Mesendoderm (in vitro differentiated cells): ENCODE results near the gene GBX2.

Experiments
- DNase-seq: peaks from one replicate; pipeline ENCODE4 v3.0.0; 2013
- H2AK5ac ChIP-seq: 2 replicates; pipeline ENCODE4 v1.6.1; 2013; ENCODE audit warnings: low read length, inconsistent platforms
- H2BK120ac ChIP-seq: 2 replicates; pipeline ENCODE4 v1.6.1; 2013; ENCODE audit warnings: low read depth, mild to moderate bottlenecking, low read length, moderate library complexity, mixed read lengths
- H2BK15ac ChIP-seq: replicated peaks from 2 replicates; pipeline ENCODE4 v1.6.1; 2013; ENCODE audit warnings: low read depth, mild to moderate bottlenecking, moderate library complexity
- H2BK5ac ChIP-seq: 2 replicates; pipeline ENCODE4 v1.6.1; 2013; ENCODE audit warnings: low read length, inconsistent platforms
- H3K18ac ChIP-seq: 2 replicates; pipeline ENCODE4 v1.6.1; 2013; ENCODE audit warnings: mild to moderate bottlenecking, low read length, mixed read lengths
- H3K23ac ChIP-seq: one replicate; pipeline ENCODE4 v1.6.1; 2013; ENCODE audit warnings: low read length
- H3K27ac ChIP-seq: 2 replicates; pipeline ENCODE4 v1.5.1; 2013; ENCODE audit warnings: low read depth, mild to moderate bottlenecking, inconsistent platforms, low read length, moderate library complexity
- H3K27me3 ChIP-seq: 2 replicates; pipeline ENCODE4 v1.6.1; 2013; ENCODE audit warnings: low read length, control low read depth, mild to moderate bottlenecking, inconsistent platforms; ENCODE audit not compliant: insufficient read depth, poor library complexity
- H3K36me3 ChIP-seq: 2 replicates; pipeline ENCODE4 v1.6.1; 2013; ENCODE audit warnings: low read length, inconsistent platforms; ENCODE audit not compliant: control insufficient read depth, insufficient read depth
- H3K4ac ChIP-seq: one replicate; pipeline ENCODE4 v1.6.1; 2013; ENCODE audit warnings: low read depth, mild to moderate bottlenecking, low read length, moderate library complexity
- H3K4me1 ChIP-seq: 2 replicates; pipeline ENCODE4 v1.6.1; 2013; ENCODE audit warnings: low read depth, low read length, inconsistent platforms; ENCODE audit not compliant: control insufficient read depth
- H3K4me2 ChIP-seq: 2 replicates; pipeline ENCODE4 v1.6.1; 2013; ENCODE audit warnings: low read length
- H3K4me3 ChIP-seq: 2 replicates; pipeline ENCODE4 v1.5.1; 2013; ENCODE audit warnings: mild to moderate bottlenecking, low read length
- H3K56ac ChIP-seq: one replicate; pipeline ENCODE4 v1.6.1; 2013; ENCODE audit warnings: low read length
- H3K79me1 ChIP-seq: 2 replicates; pipeline ENCODE4 v1.6.1; 2013; ENCODE audit warnings: low read length, inconsistent platforms
- H3K79me2 ChIP-seq: 2 replicates; pipeline ENCODE4 v1.6.1; 2013; ENCODE audit warnings: mild to moderate bottlenecking, low read length; ENCODE audit not compliant: control insufficient read depth, insufficient read depth
- H3K9ac ChIP-seq: 2 replicates; pipeline ENCODE4 v1.6.1; 2013; ENCODE audit warnings: low read length, inconsistent platforms
- H4K5ac ChIP-seq: one replicate; pipeline ENCODE4 v1.6.1; 2013; ENCODE audit warnings: low read length
- H4K8ac ChIP-seq: one replicate; pipeline ENCODE4 v1.6.1; 2013; ENCODE audit warnings: low read depth, mild to moderate bottlenecking, control low read depth, low read length, moderate library complexity
- WGBS: extraction: QIAGEN DNeasy Blood & Tissue Kit; methylation state at CpG from one replicate; pipeline ENCODE4 v1.1.7; 2013; ENCODE audit warnings: low lambda C conversion rate, missing lambda C conversion rate; ENCODE audit not compliant: insufficient coverage; ENCODE audit errors: extremely low coverage; 5-methylcytosine and 5-hydroxymethylcytosine counted together

GBX2 gene

DNA sequence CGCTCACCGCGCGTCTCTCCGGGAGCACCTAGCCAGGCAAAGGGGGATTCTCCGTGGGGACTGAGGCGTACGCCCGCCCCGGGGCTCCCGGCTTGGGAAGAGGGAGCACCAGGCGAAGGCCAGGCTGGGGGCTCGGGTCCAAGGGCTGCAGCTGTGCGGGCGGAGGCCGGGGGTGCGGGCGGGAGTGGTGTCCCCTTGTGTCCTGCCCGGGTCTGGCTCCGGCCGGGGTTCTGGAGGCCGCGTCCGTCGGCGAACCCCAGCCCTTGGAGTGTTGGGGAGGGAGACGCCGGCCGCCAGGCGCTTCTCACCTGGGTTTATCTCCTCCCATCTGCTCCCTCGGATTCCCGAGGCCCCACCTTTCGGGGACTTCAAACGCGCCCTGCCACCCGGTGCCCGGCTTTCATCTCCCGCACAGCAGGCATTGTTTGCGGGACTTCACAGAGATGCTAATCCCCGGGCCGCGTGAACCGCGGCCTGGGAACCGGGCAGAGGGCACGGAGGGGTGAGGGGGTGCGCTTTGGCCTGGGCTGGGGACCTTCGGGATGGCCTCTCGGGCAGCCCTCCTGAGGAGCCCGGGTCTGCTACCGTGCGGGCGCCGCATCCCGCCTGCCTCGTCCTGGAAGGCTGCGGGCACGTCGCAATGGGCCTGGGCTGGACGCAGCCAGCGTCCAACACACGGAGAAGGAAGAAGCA, 5.0 kb upstream of the GBX2 start:
- Histone ChIP-seq H3K4me3 (no peak overlapping the region), H4K8ac (no peak overlapping the region), H3K4me2 (no peak overlapping the region), H3K23ac (no peak overlapping the region), H3K27me3 (peaks cover 72% of the 10 kb centered on the region), H2AK5ac (no peak overlapping the region), H3K79me2 (no peaks in the 10 kb centered on the region), H3K9ac (no peak overlapping the region), H2BK120ac (no peak overlapping the region), H2BK15ac (no peak overlapping the region), H3K36me3 (no peaks in the 10 kb centered on the region), H3K79me1 (no peaks in the 10 kb centered on the region), H3K18ac (no peak overlapping the region), H3K4me1 (peaks cover 6% of the 10 kb centered on the region), H3K27ac (no peak overlapping the region), H3K56ac (no peak overlapping the region), H4K5ac (no peak overlapping the region), H3K4ac (no peak overlapping the region), H2BK5ac (no peak overlapping the region)
- WGBS, result no CpG with 5 or more reads among the region's 62 CpGs
- no peak for DNase-seq

DNA sequence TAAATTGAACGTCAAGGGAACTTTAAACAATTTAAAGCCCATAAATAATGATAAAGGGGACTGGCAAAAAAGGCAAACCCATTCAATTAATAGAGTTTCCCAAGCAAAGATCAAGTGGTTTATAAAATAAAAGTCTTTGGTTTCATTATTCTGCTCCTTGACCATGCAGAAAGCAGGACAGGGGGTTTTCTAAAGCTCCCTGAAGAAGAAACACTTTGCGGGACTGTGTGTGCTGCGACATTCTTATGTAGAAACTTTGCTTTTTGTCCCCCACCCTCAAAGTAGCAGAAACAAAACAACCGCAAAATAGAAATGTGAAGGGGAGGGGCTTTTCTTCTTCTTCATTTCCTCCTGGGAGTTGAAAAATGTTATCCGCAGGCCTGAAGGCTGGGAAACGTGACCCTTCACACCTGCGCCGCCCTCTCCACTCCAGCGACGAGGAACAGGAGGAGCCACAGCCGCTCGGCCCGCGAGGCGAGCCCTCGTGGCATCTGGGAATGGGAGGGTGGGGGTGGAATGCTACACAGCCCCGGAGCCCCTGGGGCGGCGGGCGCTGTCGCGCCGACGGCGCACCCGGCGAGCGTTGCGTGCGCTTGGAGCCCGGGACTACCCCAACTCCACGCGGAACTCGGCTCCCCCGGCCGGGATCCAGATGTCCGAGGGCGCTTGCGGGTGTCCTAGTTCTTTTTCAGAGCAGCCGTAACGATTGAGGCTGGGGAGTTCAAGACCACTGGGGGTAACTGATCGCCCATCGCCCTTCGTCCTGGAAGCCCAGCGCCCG, 4.3 kb upstream of the GBX2 start:
- no peak overlapping the region for H4K5ac ChIP-seq
- no peak overlapping the region for H4K8ac ChIP-seq
- no peaks in the 10 kb centered on the region for H3K79me1 ChIP-seq
- no peak overlapping the region for H3K18ac ChIP-seq
- no peak overlapping the region for H2AK5ac ChIP-seq
- H3K9ac ChIP-seq, result no peak overlapping the region
- no peak overlapping the region for H3K23ac ChIP-seq
- no peak overlapping the region for H3K4me2 ChIP-seq
- no peak overlapping the region for H2BK15ac ChIP-seq
- no peaks in the 10 kb centered on the region for H3K36me3 ChIP-seq
- peaks cover 6% of the 10 kb centered on the region for H3K4me1 ChIP-seq
- WGBS, result no CpG with 5 or more reads among the region's 46 CpGs
- DNase-seq, result no peak
- no peaks in the 10 kb centered on the region for H3K79me2 ChIP-seq
- H3K4me3 ChIP-seq, result no peak overlapping the region
- peaks cover 76% of the 10 kb centered on the region for H3K27me3 ChIP-seq
- H2BK120ac ChIP-seq, result no peak overlapping the region
- no peak overlapping the region for H3K27ac ChIP-seq
- H2BK5ac ChIP-seq, result no peak overlapping the region
- no peak overlapping the region for H3K4ac ChIP-seq
- no peak overlapping the region for H3K56ac ChIP-seq

DNA sequence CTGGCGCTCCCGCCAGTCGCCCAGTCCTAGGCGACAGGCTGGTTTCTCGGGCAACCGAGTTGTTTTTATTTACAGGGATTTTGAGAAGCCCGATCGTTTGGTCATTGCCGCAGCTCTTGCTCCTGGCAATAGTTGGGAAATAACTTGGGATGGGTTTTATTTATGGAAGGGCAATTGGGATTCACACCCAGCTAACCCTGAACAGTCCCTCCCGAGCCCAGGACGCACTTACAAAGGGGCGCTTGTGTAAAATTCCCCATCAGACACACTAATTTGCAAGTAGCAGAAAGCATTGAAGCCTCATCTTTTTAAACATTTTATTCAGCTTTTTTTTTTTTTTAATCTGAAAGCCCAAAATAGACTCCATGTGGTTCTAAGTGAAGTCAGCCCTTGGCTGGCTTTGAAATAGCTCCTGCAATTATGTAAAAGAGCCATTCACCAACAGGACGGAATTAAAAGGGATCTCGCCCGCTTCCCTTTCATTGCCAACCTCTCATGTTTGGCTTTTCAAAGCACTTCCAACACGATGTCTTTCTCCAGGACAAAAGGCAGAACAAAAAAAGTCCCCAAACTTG, 3.6 kb upstream of the GBX2 start:
- no peak overlapping the region for H2BK120ac ChIP-seq
- no peak overlapping the region for H3K4ac ChIP-seq
- H3K79me1 ChIP-seq, result no peaks in the 10 kb centered on the region
- peaks cover 80% of the 10 kb centered on the region for H3K27me3 ChIP-seq
- H3K4me2 ChIP-seq, result no peak overlapping the region
- no peak overlapping the region for H2BK5ac ChIP-seq
- peak; percentile 73 for DNase-seq
- H4K5ac ChIP-seq, result no peak overlapping the region
- H3K27ac ChIP-seq, result no peak overlapping the region
- H3K36me3 ChIP-seq, result no peaks in the 10 kb centered on the region
- no CpG with 5 or more reads among the region's 16 CpGs for WGBS
- H2BK15ac ChIP-seq, result no peak overlapping the region
- no peak overlapping the region for H3K9ac ChIP-seq
- H3K18ac ChIP-seq, result no peak overlapping the region
- H3K79me2 ChIP-seq, result no peaks in the 10 kb centered on the region
- H2AK5ac ChIP-seq, result no peak overlapping the region
- no peak overlapping the region for H4K8ac ChIP-seq
- no peak overlapping the region for H3K4me3 ChIP-seq
- peaks cover 6% of the 10 kb centered on the region for H3K4me1 ChIP-seq
- H3K23ac ChIP-seq, result no peak overlapping the region
- no peak overlapping the region for H3K56ac ChIP-seq

DNA sequence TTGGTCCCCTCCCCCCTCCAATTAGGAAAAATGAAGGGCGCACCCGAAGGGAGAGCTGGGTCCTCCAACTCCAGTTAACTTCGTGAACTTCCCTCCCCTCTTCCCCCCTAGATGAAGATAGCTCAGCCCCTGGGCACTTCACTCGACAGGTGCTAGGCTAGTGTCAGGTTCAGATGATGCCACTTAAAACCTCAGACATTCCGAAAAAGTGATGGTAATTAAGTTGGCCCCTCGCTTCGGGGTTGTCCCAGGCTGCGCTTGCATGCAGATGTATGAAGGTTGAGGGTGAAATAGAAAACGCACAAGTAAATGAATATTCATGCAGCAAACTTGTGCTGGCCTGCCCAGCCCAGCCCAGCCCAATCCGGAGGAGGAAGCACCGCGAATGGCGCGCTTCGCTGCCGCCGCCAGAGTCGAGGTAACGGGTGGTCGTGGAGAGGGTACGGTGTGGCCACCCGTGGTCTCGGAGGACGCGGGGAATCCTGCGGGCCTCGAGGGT, 3.0 kb upstream of the GBX2 start:
- Histone ChIP-seq H3K79me1 (no peaks in the 10 kb centered on the region), H3K4me2 (no peak overlapping the region), H3K27ac (no peak overlapping the region), H3K23ac (no peak overlapping the region), H2BK5ac (no peak overlapping the region), H2BK15ac (no peak overlapping the region), H3K4me3 (no peak overlapping the region), H3K56ac (no peak overlapping the region), H3K79me2 (no peaks in the 10 kb centered on the region), H3K18ac (no peak overlapping the region), H3K4ac (no peak overlapping the region), H2BK120ac (no peak overlapping the region), H4K5ac (no peak overlapping the region), H3K27me3 (peaks cover 85% of the 10 kb centered on the region), H3K4me1 (peaks cover 6% of the 10 kb centered on the region), H3K36me3 (no peaks in the 10 kb centered on the region), H2AK5ac (no peak overlapping the region), H4K8ac (no peak overlapping the region), H3K9ac (no peak overlapping the region)
- DNase-seq, result no peak
- no CpG with 5 or more reads among the region's 27 CpGs for WGBS

DNA sequence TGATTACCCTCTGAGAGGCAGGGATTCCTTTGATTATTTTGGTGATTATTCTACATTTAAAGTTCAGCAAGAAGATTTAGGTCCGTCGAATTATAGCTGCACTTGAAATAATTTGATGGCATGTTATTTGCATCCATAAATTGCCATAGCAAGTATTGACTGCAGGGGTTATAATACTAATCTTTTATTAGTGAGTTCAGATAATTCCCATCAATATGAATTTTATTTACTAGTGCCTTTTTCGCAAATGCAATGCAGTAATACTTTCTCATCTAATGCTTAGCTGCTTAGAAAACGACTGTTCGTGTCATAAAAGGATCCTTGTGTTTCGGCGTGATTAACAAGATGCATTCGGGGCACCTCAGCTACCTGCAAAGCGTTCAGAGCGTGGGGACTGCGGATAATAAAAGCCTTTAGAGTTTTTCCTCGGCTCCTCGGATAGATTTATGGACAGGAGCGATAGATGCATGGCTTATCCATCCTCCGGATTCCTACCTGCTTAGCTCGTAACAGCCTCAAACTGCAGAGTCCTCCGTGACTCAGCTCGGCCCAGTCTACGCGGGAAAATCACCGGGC, 2.5 kb upstream of the GBX2 start:
- Histone ChIP-seq H4K8ac (no peak overlapping the region), H4K5ac (no peak overlapping the region), H2BK120ac (no peak overlapping the region), H3K79me2 (no peaks in the 10 kb centered on the region), H3K18ac (no peak overlapping the region), H3K4me1 (peaks cover 6% of the 10 kb centered on the region), H3K4me3 (no peak overlapping the region), H3K4me2 (no peak overlapping the region), H3K27ac (no peak overlapping the region), H3K36me3 (no peaks in the 10 kb centered on the region), H3K23ac (no peak overlapping the region), H2BK15ac (no peak overlapping the region), H3K79me1 (no peaks in the 10 kb centered on the region), H2BK5ac (no peak overlapping the region), H2AK5ac (no peak overlapping the region), H3K4ac (no peak overlapping the region), H3K56ac (no peak overlapping the region), H3K27me3 (peaks cover 89% of the 10 kb centered on the region), H3K9ac (no peak overlapping the region)
- peak; percentile 38 for DNase-seq
- no CpG with 5 or more reads among the region's 21 CpGs for WGBS
